HG03354 (cell line): Measurements from ENCODE around the gene MORN1.

Experiments used
- ATAC-seq: cut with Tn5 transposase; IDR thresholded peaks from one replicate; pipeline ENCODE4 v1.9.1; 2021; ENCODE audit warnings: mild to moderate bottlenecking; ENCODE audit not compliant: unreplicated experiment, poor library complexity, severe bottlenecking

The MORN1 gene

DNA sequence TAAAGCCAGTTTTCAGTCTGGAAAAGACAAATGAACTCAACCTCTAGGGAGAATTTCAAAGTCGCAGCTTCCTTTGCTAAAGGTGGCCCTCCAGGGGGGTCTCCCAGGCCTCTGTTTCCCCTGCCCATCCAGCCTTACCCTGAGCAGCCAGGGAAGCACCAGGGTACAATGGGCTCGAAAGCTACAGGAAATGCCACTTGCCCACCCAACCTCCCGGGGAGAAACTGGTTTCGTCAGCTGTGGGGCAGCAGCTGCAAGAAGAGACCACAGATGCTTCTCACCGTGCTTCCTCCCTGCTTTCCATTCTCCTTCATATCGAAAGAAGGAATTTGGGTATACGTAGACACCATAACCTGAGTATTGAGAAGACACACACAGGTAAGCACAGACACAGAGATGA lies 1.7 kb downstream of the MORN1 start:
- no peak for ATAC-seq

DNA sequence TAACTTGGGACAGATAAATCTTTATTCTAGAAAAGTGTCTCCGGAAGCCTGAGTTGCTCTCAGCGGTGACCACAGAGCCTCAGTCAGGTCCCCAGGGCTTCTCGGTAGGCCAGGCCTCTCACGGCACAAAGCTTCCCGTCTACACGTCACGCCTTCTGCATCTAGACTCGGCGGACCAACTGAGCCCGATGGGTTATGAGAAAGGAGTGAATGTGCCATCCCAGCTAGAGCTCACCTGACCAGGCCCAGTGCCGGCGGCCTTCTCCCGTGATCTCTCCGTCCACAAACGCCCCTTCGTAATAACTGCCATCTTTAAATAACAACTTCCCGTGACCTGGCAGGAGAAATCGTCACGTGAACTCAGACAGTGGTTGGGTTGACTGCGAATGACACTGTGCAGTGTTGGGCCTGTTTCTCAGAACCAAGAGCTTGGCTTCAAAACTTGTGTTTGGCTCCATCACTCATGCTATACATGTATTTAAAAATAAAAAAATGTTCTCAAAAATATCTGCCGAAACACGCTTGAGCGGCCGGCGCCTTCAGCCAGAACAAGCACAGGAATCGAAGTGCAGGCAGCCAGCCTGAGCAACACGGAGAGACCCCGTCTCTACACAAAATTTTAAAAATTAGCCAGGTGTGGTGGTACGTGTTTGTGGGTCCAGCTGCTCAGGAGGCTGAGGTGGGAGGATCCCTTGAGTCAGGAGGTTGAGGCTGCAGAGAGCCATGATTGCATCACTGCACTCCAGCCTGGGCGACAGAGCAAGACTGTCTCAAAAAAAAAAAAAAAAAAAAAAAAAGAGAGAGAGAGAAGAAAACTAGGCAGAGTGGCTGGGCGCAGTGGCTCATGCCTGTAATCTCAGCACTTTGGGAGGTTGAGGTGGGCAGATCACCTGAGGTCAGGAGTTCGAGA lies 3.1 kb downstream of the MORN1 start:
- ATAC-seq = no peak

DNA sequence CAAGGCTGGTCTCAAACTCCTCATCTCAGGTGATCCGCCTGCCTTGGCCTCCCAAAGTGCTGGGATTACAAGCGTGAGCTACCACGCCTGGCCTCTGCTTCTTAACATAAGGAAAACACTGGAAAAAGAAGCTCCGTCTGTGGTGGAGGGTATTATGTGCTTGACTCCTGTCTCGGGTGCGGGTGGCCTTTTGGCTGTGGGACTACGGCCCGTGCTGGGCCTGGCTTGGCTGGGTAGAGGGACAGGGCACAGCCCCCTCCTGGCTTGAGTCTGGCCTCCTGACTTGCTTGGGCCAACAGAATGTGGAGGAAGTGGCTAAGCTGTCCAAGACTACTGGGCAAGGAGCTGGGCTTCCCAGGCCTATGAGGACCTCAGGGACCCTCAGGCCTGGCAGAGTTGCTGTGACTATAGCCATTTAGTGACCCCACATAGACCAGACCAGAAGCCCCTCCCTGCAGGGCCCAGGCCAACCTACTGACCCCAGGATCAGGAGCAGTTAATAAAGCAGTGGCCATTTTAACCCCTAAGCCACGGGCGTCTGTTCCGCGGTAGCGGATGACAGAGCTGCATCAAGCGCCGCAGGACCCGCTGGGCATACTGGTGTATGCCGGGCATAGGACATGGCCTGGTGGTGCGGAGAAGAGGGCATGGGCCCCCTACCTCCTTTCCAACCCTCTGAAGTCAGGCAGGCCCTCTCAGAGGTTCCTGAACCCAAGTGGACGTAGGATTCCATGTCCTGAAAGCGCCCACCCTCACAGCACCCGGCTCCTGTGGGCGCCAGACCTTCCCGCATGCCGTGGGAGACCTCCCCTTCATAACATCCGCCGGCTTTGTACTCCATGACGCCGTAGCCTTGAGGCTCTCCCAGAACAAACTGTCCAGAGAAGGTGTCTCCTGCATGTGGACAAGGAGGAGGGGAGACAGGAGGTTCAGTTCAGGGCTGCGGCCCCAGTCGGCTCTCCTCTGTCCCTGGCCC lies 4.4 kb downstream of the MORN1 start:
- ATAC-seq = no peak

DNA sequence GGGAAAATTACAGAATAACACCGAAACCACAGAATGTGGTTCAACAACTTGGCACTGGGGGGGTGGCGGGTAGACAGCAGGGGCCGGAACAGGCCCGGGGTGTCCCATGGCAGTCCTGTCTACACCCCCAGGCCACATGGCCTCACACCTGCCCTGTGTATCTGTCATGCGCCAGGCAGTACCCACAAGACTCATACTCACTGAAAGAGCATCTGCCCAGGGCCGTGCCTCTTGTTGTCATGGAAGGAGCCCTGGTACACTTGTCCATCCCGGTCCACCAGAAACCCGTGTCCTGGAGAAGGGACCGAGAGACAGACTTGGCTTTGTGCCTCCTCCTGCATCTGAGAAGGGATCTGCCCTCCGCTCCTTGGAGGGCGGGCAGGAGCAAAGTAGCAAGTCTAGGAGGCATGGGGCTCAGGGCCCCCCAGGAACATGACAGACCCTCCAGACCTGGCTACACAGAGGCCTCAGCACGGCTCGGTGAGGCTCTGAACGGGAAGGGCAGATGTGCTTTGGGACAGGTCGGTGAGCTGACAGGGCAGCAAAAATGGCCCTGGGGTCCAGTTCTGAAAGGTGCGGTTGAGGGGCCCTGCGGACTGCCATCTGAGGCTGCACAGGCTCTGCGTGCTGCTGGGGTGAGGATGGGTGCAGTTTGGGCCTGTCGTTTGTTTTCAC lies 5.6 kb downstream of the MORN1 start:
- ATAC-seq = no peak

DNA sequence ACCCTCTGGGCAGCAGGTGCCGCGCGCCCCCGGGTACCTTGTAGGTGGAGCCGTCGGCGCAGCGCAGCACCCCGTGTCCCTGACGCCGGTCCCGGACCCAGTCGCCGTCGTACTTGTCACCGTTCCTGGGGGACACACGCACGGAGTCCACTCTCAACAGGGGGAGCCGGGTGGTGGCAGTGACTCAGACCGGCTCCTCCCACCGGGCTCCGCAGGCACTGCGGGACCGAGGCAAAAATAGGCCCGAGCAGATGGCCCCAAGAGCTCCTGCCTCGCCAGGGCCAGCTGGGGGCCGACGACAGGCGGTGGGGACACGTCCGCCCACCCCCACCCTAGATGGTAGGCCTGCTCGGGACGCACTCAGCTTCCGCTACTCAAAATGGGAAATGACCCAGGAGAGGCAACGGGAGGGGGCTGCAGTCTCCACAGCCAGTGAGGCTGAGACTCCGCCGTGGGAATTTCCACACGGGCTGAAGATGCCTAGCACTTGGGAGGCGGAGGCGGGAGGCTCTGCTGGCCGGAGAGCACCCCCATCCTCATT lies 6.3 kb downstream of the MORN1 start:
- no peak for ATAC-seq

DNA sequence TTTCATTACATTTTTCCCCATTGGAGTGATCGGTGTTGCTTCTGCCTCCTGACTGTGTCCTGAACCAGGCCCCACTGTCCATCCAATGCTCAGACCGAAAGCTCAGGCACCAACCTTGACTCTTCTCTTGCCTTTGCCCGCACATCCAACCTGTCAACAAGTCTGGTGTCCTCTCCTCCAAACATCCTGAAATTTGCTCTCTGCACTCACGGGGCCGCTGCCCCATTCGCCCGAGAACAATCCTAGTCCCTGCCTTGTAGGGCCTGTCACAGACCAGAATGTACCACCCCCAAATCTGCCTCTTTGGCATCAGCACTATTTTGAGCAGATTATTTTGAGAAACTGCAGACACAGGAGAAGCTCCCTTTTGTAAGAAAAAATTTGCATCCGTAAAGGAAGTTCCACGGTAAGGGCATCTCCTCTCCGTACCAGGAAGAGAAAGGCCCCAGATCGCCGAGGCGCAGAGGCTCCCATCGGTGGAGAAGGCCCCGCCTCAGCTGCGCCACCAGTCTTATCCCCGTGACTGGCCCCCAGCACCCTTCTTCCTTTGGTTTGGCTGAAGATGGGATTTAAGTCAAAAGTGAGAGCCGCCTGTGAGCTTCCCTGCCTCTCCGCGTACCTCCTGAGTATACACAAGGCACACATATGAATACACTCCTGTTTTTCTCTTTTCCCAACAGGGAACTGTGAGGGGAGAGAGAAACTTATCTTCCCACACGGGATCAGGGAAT lies 7.1 kb downstream of the MORN1 start:
- ATAC-seq = no peak

DNA sequence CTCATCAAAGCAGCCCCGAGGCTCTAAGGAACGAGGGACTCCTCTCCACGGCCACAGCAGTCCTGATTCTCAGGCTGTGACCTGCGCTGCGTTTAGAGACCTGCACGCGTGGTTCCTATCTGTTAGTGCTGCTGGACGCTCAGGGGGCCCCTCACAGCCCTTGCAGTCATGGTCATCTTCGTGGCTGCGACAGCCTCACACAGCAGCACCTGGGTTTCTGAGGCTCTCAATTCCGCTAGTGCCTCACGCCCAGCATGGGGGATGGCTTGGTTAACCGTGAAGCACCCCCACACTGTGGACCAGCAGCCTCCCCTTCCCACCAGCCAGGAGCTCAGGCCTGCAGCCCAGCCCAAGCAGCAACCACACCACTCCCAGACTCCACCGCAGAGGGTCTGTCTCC lies 7.8 kb downstream of the MORN1 start:
- no peak for ATAC-seq

DNA sequence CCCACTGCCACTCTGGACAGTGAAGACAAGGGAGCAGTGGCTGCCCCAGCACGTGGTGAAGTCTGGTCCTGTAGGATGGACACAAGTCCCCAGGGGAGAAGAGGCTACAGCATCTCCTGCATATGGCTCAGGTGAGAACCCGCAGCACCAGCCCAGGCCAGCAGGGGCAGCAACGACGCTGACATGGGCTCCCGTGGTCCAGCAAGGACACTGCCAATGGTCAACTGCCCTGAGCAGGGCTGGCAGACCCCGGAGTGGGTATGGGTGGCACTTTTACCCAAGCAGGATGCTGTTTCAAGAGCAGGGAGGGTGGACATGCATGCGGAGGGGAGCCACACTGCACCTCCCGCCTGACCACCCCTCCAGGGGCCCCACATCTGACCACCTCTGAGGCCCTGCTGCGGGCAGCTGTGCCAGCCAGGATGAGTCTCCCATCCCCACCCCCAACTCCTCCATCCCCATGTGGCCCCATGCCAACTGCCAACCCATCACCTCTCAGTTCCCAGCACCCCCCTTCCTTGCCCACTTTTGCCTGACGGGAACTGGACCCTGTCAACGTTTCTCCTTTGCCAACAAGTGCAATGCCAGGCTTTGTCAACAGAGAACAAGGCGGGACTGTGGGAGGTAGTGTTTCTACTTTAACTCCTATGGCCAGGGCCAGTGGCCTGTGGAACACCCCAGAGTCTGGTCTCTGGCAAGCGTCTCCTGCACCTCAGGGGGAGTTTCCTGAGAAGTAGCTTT lies 8.6 kb downstream of the MORN1 start:
- ATAC-seq = no peak

DNA sequence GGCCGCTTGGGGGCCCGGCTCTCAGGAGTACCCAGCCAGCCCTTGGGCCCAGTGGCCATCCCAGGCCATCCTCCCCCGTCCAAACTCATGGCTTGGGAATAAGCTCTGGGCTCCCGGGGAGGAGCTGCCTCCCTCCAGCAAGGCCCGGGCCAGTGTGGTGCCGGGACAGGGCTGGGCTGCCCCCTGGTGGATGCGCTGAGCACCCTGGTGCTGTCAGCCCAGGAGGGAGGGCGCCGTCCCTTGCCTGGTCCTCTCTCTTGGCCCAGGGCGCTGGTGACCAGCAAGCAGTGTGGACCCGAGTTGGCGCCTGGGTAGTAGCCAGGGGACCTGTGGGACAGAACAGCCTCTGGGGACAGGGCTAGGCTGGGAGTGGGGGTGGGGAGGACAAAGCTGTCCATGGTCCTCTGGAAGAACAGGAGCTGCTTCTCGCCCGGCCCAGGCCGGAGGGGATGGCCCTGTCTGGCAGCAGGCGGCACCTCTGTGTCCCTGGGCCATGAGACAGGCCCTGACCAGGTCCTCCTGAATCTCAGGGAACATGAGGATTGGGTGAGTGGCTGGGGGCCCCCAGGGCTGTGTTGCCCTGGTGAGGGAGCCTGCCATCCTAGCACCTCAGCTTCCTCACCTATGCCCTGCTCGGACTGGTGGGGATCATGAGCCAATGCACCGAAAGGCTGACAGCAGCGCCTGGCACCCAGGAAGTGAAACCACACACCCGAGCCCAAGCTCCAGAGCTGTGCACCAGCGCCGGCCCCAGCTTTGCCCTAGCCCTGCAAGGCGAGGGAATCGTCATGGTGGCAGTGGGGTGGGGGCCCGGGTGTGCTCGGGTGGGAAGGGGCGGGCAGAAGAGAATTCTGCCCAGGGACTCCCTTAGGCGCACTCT lies 9.4 kb downstream of the MORN1 start:
- ATAC-seq = peak; percentile 60

DNA sequence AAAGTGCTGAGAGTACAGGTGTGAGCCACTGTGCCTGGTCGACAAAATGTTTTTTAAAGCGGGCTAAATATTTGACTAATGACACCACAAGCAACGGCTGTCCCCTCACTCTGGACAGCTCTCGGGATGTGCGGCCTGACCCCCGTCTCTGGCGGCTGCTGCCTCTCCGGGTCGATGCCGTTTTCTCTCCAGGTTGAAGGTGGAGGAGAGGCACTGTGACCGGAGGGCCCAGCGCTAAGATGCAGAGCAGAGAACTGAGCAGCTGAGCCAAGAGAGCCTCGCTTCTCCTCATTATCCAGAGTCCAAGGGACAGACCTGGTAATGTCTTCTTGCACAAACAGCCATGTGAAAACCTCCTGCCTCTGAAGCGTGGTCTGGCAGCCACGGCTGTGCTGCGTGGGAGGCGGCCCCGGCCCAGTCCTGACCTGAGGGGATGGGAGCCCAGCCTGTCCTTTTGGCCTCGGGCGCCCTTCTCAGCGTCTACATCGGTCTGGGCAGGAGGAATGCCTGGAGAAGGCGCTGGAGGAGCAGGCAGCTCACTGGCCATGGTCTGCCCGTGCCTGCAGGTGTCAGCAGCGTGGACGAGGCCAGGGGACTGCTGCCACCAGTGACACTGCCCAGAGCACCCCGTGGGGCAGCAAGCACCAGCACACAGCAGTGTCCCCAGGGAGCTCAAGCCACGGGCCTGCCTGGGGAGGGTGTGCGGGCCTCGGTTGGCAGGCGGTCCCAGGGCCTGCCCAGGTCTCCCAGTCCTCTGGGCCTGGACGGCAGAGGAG lies 10.3 kb downstream of the MORN1 start:
- ATAC-seq = no peak

DNA sequence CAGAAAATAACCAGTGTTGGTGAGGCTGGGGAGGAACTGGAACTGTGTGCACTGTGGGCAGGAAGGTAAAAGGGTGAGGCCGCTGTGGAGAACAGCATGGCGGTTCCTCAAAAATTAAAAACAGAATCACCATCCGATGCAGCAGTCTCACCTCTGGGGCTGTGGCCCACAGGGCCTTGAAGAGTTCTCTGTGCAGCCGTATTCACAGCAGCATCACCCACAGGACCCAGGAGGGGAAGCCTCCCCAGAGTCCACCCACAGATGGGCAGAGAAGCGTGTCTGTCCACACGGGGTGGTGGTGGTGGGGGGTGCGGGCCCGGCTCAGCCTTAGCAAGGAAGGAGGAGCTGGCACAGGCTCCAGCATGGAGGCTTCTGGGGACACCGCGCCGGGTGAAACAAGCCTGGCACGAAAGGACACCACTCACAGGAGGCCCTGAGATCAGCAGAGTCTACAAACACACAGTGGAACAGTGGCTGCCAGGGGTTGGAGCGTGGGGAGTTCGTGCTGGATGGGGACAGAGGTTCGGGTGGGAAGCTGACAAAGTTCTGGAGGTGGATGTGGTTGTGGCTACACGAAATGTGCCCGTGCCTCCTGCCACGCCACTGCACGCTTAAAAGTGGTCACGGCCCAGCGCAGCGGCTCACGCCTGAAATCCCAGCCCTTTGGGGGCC lies 11.5 kb downstream of the MORN1 start:
- ATAC-seq = no peak

DNA sequence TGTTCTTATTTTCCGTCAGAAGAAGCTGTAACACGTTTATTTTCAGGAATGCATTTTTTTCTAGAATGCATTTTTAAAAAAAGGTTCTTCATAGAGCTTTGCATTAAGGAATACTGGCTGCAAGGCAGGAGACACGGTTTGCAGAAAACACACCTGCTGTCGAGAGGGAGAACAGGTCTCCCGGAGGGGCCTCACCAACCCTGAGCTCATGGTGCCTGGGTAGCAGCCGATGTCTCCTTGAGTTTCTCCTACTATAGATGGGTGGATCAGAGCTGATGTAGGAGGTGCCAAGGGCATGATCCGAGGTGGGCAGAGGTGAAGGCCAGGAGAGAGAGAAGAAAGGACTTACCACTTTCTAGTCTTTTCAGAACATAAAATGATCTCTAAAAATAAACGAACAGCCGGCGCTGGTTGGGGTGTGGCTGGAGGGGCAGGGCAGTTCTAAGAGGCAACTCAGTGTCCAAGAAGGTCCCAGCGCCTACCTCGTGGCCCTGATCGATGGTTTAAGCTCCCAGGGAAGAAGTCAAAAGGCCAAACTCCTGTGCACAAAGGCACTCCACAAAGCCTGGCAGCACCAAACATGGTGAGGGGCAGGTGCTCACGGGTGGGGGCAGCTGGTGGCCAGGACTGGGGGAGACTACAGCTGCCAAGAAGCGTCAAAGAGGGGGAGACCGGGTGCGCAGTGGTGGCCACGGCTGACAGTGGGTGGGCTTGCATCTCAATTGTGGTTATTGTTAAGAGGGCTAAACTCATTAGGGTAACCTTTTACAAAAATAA lies 12.2 kb downstream of the MORN1 start:
- no peak for ATAC-seq

DNA sequence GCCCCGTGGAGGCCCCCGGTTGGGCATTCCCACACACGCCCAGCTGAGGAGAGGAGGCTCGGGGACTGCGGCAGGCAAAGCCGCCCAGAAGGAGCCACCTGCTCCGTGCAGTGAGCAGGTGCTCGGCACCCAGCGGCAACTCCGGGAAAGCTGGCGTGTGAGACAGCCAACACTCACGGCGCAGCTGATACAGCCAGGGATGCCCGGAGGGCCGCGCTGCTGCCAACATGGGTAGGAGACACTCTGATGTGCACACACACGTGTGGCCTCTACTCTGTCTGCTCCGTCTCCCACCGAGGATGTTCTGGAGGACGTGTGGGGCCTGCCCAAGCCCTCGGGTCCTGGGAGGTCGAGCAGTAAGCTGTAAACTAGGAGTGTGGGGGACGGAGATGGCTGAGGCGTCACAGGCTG lies 12.9 kb downstream of the MORN1 start:
- no peak for ATAC-seq

DNA sequence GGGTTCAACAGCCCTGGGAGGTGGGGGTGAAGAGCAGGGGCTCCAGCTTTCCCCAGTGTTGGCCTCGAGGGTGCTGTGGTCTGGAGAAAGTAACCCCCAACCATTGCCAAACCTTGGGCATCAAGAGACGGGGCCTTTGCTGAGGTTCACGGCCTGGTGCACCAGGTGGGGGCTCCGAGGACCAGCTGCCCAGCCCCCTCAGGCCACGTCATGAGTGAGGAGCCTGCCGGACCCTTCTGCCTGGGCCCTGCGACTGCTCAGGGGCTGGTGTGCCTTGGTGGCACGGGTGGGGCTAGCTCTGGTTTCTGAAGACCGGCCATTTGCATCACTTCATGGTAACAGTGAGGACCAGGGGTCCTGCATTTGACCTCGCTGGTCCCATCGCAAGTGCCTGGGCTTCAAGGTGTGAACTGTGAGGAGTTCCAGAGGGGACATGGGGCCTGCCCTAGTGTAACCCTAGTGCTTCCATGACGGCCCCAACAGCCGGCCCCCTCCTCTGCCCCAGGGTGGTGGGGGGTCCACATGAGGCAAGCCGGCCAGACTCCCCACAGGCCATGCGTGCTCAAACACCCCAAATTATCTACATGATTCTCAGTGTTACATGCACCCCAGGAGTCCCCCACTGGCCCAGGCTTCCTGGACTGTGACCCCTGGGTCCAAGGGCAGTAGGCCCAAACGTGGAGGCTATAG lies 13.5 kb downstream of the MORN1 start:
- ATAC-seq = no peak
